ENCODE data around the gene PKNOX1. TPM values are rescaled to one million over a fixed set of nuclear protein-coding genes. Genes with fewer than 3 reads are reported as not detected.
"Not testable (repeated sequence)": the region's sequence is repeated elsewhere in the genome, so short reads cannot be mapped to it uniquely, and the experiment has no call there.

PKNOX1 gene
- total and polyA plus RNA-seq, 4 donors = 18.3 to 28.8 (median 23.8) TPM

GRCh38 chr21:43043291-43043690, 68.9 kb downstream of the PKNOX1 start:
- H3K4me3 ChIP-seq (ENCODE audit: low read depth, low read length); H3K9me3 ChIP-seq (ENCODE audit: control insufficient read depth, insufficient read depth, low read length); H3K27me3 ChIP-seq (ENCODE audit: control insufficient read depth, insufficient read depth, low read length); H3K36me3 ChIP-seq (ENCODE audit: control insufficient read depth, insufficient read depth, low read length); H3K27ac ChIP-seq (ENCODE audit: low read depth, low read length); H3K4me1 ChIP-seq (ENCODE audit: control insufficient read depth, insufficient read depth, low read length): not testable (repeated sequence)
- peak in 2 of 6 donors; percentile 8 to 29 for DNase-seq (ENCODE audit: low read depth in 4 of 6, low spot score in 6 of 6)
- 90% methylated on average over 5 of the region's 14 CpGs for WGBS (ENCODE audit: insufficient coverage)

GRCh38 chr21:43044547-43044946, 70.2 kb downstream of the PKNOX1 start:
- not testable (repeated sequence) for H3K4me3 ChIP-seq (ENCODE audit: low read depth, low read length); H3K27ac ChIP-seq (ENCODE audit: low read depth, low read length); H3K36me3 ChIP-seq (ENCODE audit: control insufficient read depth, insufficient read depth, low read length); H3K9me3 ChIP-seq (ENCODE audit: control insufficient read depth, insufficient read depth, low read length); DNase-seq (ENCODE audit: low read depth in 4 of 6, low spot score in 6 of 6); H3K4me1 ChIP-seq (ENCODE audit: control insufficient read depth, insufficient read depth, low read length); H3K27me3 ChIP-seq (ENCODE audit: control insufficient read depth, insufficient read depth, low read length)
- WGBS (ENCODE audit: insufficient coverage) = 75% methylated on average over 5 of the region's 14 CpGs

GRCh38 chr21:43045165-43045875, 71.0 kb downstream of the PKNOX1 start:
- H3K27me3 ChIP-seq (ENCODE audit: control insufficient read depth, insufficient read depth, low read length); H3K36me3 ChIP-seq (ENCODE audit: control insufficient read depth, insufficient read depth, low read length); H3K4me3 ChIP-seq (ENCODE audit: low read depth, low read length); H3K27ac ChIP-seq (ENCODE audit: low read depth, low read length); H3K4me1 ChIP-seq (ENCODE audit: control insufficient read depth, insufficient read depth, low read length); DNase-seq (ENCODE audit: low read depth in 4 of 6, low spot score in 6 of 6); H3K9me3 ChIP-seq (ENCODE audit: control insufficient read depth, insufficient read depth, low read length): not testable (repeated sequence)
- WGBS (ENCODE audit: insufficient coverage) = 100% methylated on average over 1 of the region's 17 CpGs

GRCh38 chr21:43045876-43046821, 71.8 kb downstream of the PKNOX1 start:
- H3K36me3 ChIP-seq (ENCODE audit: control insufficient read depth, insufficient read depth, low read length); H3K27ac ChIP-seq (ENCODE audit: low read depth, low read length): not testable (repeated sequence)
- WGBS (ENCODE audit: insufficient coverage) = 63% methylated on average over 8 of the region's 21 CpGs

GRCh38 chr21:43053112-43053511, 78.8 kb downstream of the PKNOX1 start:
- no CpG with 5 or more reads among the region's 13 CpGs for WGBS (ENCODE audit: insufficient coverage)
- H3K36me3 ChIP-seq (ENCODE audit: control insufficient read depth, insufficient read depth, low read length); H3K27me3 ChIP-seq (ENCODE audit: control insufficient read depth, insufficient read depth, low read length); H3K9me3 ChIP-seq (ENCODE audit: control insufficient read depth, insufficient read depth, low read length); H3K27ac ChIP-seq (ENCODE audit: low read depth, low read length); H3K4me1 ChIP-seq (ENCODE audit: control insufficient read depth, insufficient read depth, low read length); H3K4me3 ChIP-seq (ENCODE audit: low read depth, low read length); DNase-seq (ENCODE audit: low read depth in 4 of 6, low spot score in 6 of 6): not testable (repeated sequence)

More at GRCh38 chr21:43045876-43046821, 71.8 kb downstream of the PKNOX1 start:
- H3K4me1 ChIP-seq (ENCODE audit: control insufficient read depth, insufficient read depth, low read length); H3K4me3 ChIP-seq (ENCODE audit: low read depth, low read length); H3K27me3 ChIP-seq (ENCODE audit: control insufficient read depth, insufficient read depth, low read length); H3K9me3 ChIP-seq (ENCODE audit: control insufficient read depth, insufficient read depth, low read length): not testable (repeated sequence)
- peak in 1 of 6 donors; percentile 6 for DNase-seq (ENCODE audit: low read depth in 4 of 6, low spot score in 6 of 6)

GRCh38 chr21:43062955-43063664, 88.7 kb downstream of the PKNOX1 start:
- not testable (repeated sequence) for H3K4me1 ChIP-seq (ENCODE audit: control insufficient read depth, insufficient read depth, low read length); H3K4me3 ChIP-seq (ENCODE audit: low read depth, low read length); H3K9me3 ChIP-seq (ENCODE audit: control insufficient read depth, insufficient read depth, low read length); H3K36me3 ChIP-seq (ENCODE audit: control insufficient read depth, insufficient read depth, low read length); DNase-seq (ENCODE audit: low read depth in 4 of 6, low spot score in 6 of 6); H3K27ac ChIP-seq (ENCODE audit: low read depth, low read length); H3K27me3 ChIP-seq (ENCODE audit: control insufficient read depth, insufficient read depth, low read length)
- WGBS (ENCODE audit: insufficient coverage) = 100% methylated on average over 2 of the region's 28 CpGs

GRCh38 chr21:43064265-43064917, 90.0 kb downstream of the PKNOX1 start:
- H3K36me3 ChIP-seq (ENCODE audit: control insufficient read depth, insufficient read depth, low read length); DNase-seq (ENCODE audit: low read depth in 4 of 6, low spot score in 6 of 6); H3K27ac ChIP-seq (ENCODE audit: low read depth, low read length); H3K4me3 ChIP-seq (ENCODE audit: low read depth, low read length); H3K27me3 ChIP-seq (ENCODE audit: control insufficient read depth, insufficient read depth, low read length); H3K9me3 ChIP-seq (ENCODE audit: control insufficient read depth, insufficient read depth, low read length); H3K4me1 ChIP-seq (ENCODE audit: control insufficient read depth, insufficient read depth, low read length): not testable (repeated sequence)
- WGBS (ENCODE audit: insufficient coverage) = no CpG with 5 or more reads among the region's 22 CpGs

GRCh38 chr21:43065991-43066390, 91.6 kb downstream of the PKNOX1 start:
- H3K9me3 ChIP-seq (ENCODE audit: control insufficient read depth, insufficient read depth, low read length); H3K4me1 ChIP-seq (ENCODE audit: control insufficient read depth, insufficient read depth, low read length); DNase-seq (ENCODE audit: low read depth in 4 of 6, low spot score in 6 of 6); H3K4me3 ChIP-seq (ENCODE audit: low read depth, low read length); H3K27me3 ChIP-seq (ENCODE audit: control insufficient read depth, insufficient read depth, low read length); H3K36me3 ChIP-seq (ENCODE audit: control insufficient read depth, insufficient read depth, low read length); H3K27ac ChIP-seq (ENCODE audit: low read depth, low read length): not testable (repeated sequence)
- WGBS (ENCODE audit: insufficient coverage) = no CpG with 5 or more reads among the region's 30 CpGs

GRCh38 chr21:43066690-43067089, 92.3 kb downstream of the PKNOX1 start:
- DNase-seq (ENCODE audit: low read depth in 4 of 6, low spot score in 6 of 6); H3K4me3 ChIP-seq (ENCODE audit: low read depth, low read length); H3K36me3 ChIP-seq (ENCODE audit: control insufficient read depth, insufficient read depth, low read length); H3K4me1 ChIP-seq (ENCODE audit: control insufficient read depth, insufficient read depth, low read length); H3K27me3 ChIP-seq (ENCODE audit: control insufficient read depth, insufficient read depth, low read length); H3K9me3 ChIP-seq (ENCODE audit: control insufficient read depth, insufficient read depth, low read length); H3K27ac ChIP-seq (ENCODE audit: low read depth, low read length): not testable (repeated sequence)
- no CpG with 5 or more reads among the region's 12 CpGs for WGBS (ENCODE audit: insufficient coverage)
